B cell (primary cell): ENCODE data around the gene SCARF1.

Source experiments
- CTCF ChIP-seq: fragments of 200-600 bp; IDR thresholded peaks from one replicate; pipeline ENCODE4 v1.8.0; 2022; ENCODE audit warnings: antibody characterized with exemption, mild to moderate bottlenecking
- EZH2 ChIP-seq: IDR thresholded peaks from 2 replicates; pipeline ENCODE4 v1.6.1; 2012; ENCODE audit warnings: borderline replicate concordance, low read depth, mild to moderate bottlenecking, moderate library complexity, low read length; ENCODE audit not compliant: insufficient read depth, poor library complexity, severe bottlenecking

- TF ChIP-seq CTCF, result no peak
- TF ChIP-seq EZH2, result no peak
These were observed 22.4 kb downstream of the SCARF1 start for GRCh38 chr17:1623057-1623630.
